GM10248 (cell line): ENCODE measurements around the gene USP54.

ENCODE experiments used
- CTCF ChIA-PET: fragments of 300-600 bp; sonication (Branson Sonifier 250); formaldehyde crosslinking; extraction: SDS; loops from one replicate; lab custom pipeline; 2021; ENCODE audit warnings: antibody characterized with exemption; lab: Yijun Ruan, JAX
- POLR2A ChIA-PET: fragments of 350-650 bp; sonication (Branson Sonifier 250); formaldehyde crosslinking; extraction: SDS; loops from one replicate; lab custom pipeline; 2020; ENCODE audit warnings: antibody characterized with exemption; lab: Yijun Ruan, JAX
- DNase-seq: peaks from one replicate; pipeline ENCODE4 v3.0.0; 2012; ENCODE audit errors: extremely low spot score
- CTCF ChIP-seq: IDR thresholded peaks from 2 replicates; pipeline ENCODE4 v1.5.1; 2012; ENCODE audit warnings: mild to moderate bottlenecking, low read depth; ENCODE audit errors: extremely low read depth, missing control alignments, control extremely low read depth

Gene USP54

GRCh38 chr10:73512207-73512743 lies 78.9 kb downstream of the USP54 start:
- DNase-seq: no peak
- POLR2A ChIA-PET: no interaction called here
- TF ChIP-seq CTCF: no peak
- CTCF ChIA-PET: interaction anchor here (1.0 to 9.4 kb wide), 2 partner anchors 18 to 115 kb away, joined by 3 to 71 read pairs; no protein-coding TSS in a partner anchor

- ChIA-PET POLR2A (no interaction called here), CTCF (interaction anchor here (1.4 to 2.2 kb wide), 2 partner anchors 10 to 215 kb away, joined by 3 to 4 read pairs; no protein-coding TSS in a partner anchor)
- TF ChIP-seq CTCF: no peak
- DNase-seq: no peak
Measured at GRCh38 chr10:73509695-73510094, 81.4 kb downstream of the USP54 start.

GRCh38 chr10:73506491-73506890 lies 84.7 kb downstream of the USP54 start:
- ChIA-PET CTCF (interaction anchor here (1.1 kb wide), 1 partner anchor 15 kb away, joined by 3 read pairs; no protein-coding TSS in a partner anchor), POLR2A (no interaction called here)
- DNase-seq: no peak
- no peak for TF ChIP-seq CTCF

GRCh38 chr10:73506074-73506473 lies 85.1 kb downstream of the USP54 start:
- CTCF ChIA-PET: interaction anchor here (1.1 kb wide), 1 partner anchor 15 kb away, joined by 3 read pairs; no protein-coding TSS in a partner anchor
- no peak for TF ChIP-seq CTCF
- POLR2A ChIA-PET: no interaction called here

GRCh38 chr10:73503037-73503436 lies 88.1 kb downstream of the USP54 start:
- TF ChIP-seq CTCF: no peak
- POLR2A ChIA-PET: no interaction called here
- CTCF ChIA-PET: interaction anchor here (1.2 to 1.3 kb wide), 2 partner anchors 10 to 26 kb away, joined by 3 to 6 read pairs; no protein-coding TSS in a partner anchor
- no peak for DNase-seq

More at GRCh38 chr10:73506074-73506473, 85.1 kb downstream of the USP54 start:
- no peak for DNase-seq

- TF ChIP-seq CTCF: no peak
- DNase-seq: peak; percentile 32
- ChIA-PET CTCF (interaction anchor here (0.8 to 2.3 kb wide), 4 partner anchors 19 to 283 kb away, joined by 3 to 6 read pairs (median 4); no protein-coding TSS in a partner anchor), POLR2A (no interaction called here)
Measured at GRCh38 chr10:73501651-73502050, 89.5 kb downstream of the USP54 start.
